GM21390 (cell line): Measurements from ENCODE around the gene NSL1.
"Not testable (repeated sequence)": the region's sequence is repeated elsewhere in the genome, so short reads cannot be mapped to it uniquely, and the experiment has no call there.

Experiments used
- ATAC-seq: cut with Tn5 transposase; IDR thresholded peaks from one replicate; pipeline ENCODE4 v1.9.1; 2021; ENCODE audit not compliant: unreplicated experiment

Gene NSL1

GRCh38 chr1:212783976-212784375 lies 7.6 kb downstream of the NSL1 start:
- no peak for ATAC-seq

GRCh38 chr1:212782422-212783154 lies 9.0 kb downstream of the NSL1 start:
- no peak for ATAC-seq

GRCh38 chr1:212781225-212781624 lies 10.4 kb downstream of the NSL1 start:
- ATAC-seq = no peak

- no peak for ATAC-seq
Observed at GRCh38 chr1:212780759-212781158, 10.8 kb downstream of the NSL1 start.

- ATAC-seq = not testable (repeated sequence)
Observed at GRCh38 chr1:212779086-212779485, 12.5 kb downstream of the NSL1 start.

GRCh38 chr1:212777151-212777550 lies 14.4 kb downstream of the NSL1 start:
- ATAC-seq = no peak

GRCh38 chr1:212775241-212775640 lies 16.3 kb downstream of the NSL1 start:
- no peak for ATAC-seq

- no peak for ATAC-seq
Observed at GRCh38 chr1:212774584-212774983, 17.0 kb downstream of the NSL1 start.

GRCh38 chr1:212773011-212773410 lies 18.6 kb downstream of the NSL1 start:
- no peak for ATAC-seq

- no peak for ATAC-seq
Observed at GRCh38 chr1:212771341-212771740, 20.2 kb downstream of the NSL1 start.

GRCh38 chr1:212769459-212770167 lies 22.0 kb downstream of the NSL1 start:
- no peak for ATAC-seq

GRCh38 chr1:212766825-212767224 lies 24.8 kb downstream of the NSL1 start:
- ATAC-seq = not testable (repeated sequence)

GRCh38 chr1:212764718-212765281 lies 26.8 kb downstream of the NSL1 start:
- ATAC-seq = not testable (repeated sequence)

GRCh38 chr1:212762839-212763238 lies 28.7 kb downstream of the NSL1 start:
- no peak for ATAC-seq

GRCh38 chr1:212762234-212762633 lies 29.3 kb downstream of the NSL1 start:
- no peak for ATAC-seq

- ATAC-seq = no peak
Observed at GRCh38 chr1:212760126-212760823, 31.3 kb downstream of the NSL1 start.

GRCh38 chr1:212759683-212760082 lies 31.9 kb downstream of the NSL1 start:
- no peak for ATAC-seq

- ATAC-seq = no peak
Observed at GRCh38 chr1:212754680-212755079, 36.9 kb downstream of the NSL1 start.

- peak; percentile 45 for ATAC-seq
Observed at GRCh38 chr1:212754193-212754592, 37.4 kb downstream of the NSL1 start.

- ATAC-seq = no peak
Observed at GRCh38 chr1:212753749-212754148, 37.8 kb downstream of the NSL1 start.

- ATAC-seq = no peak
Observed at GRCh38 chr1:212752934-212753497, 38.6 kb downstream of the NSL1 start.
